ENCODE results near the gene SNX6. TPM values are rescaled to one million over a fixed set of nuclear protein-coding genes. Genes with fewer than 3 reads are reported as not detected.

The SNX6 gene
- total and polyA plus RNA-seq, 2 donors (not counting 3 experiments of a cell fraction or from before 2014, with no cell fraction given) = 95.1 to 120 TPM

GRCh38 chr14:34593740-34594375, 36.1 kb downstream of the SNX6 start:
- Histone ChIP-seq H2AFZ (ENCODE audit: low read depth, low read length) (no peak overlapping the region), H3K27ac (ENCODE audit: insufficient read depth, low read depth, low read length) (no peak overlapping the region), H3K4me2 (ENCODE audit: insufficient read depth, low read length) (no peak overlapping the region), H3K79me2 (ENCODE audit: control insufficient read depth, insufficient read depth, low read length) (peaks cover 4% of the 10 kb centered on the region), H3K4me1 (ENCODE audit: control insufficient read depth, extremely low read depth, insufficient read depth, low read length) (no peaks in the 10 kb centered on the region), H3K9me3 (replicated peaks; ENCODE audit: control insufficient read depth, insufficient read depth, low read length) (no peaks in the 10 kb centered on the region), H3K9ac (replicated peaks; ENCODE audit: extremely low read depth, insufficient read depth, low read length) (no peak overlapping the region), H3K4me3 (replicated peaks in 1 of 3; ENCODE audit: insufficient read depth in 1 of 3, low read depth in 1 of 3, low read length in 3 of 3) (no peak overlapping the region), H3K27me3 (ENCODE audit: control insufficient read depth in 2 of 2, insufficient read depth in 2 of 2, low read length in 2 of 2) (no peaks in the 10 kb centered on the region), H3K9me1 (replicated peaks; ENCODE audit: control insufficient read depth, extremely low read depth, insufficient read depth, low read length) (no peaks in the 10 kb centered on the region), H3K36me3 (ENCODE audit: control insufficient read depth in 2 of 2, extremely low read depth in 1 of 2, insufficient read depth in 2 of 2, low read length in 2 of 2) (peaks cover 32 to 33% of the 10 kb centered on the region in 2 experiments), H4K20me1 (replicated peaks; ENCODE audit: control insufficient read depth, extremely low read depth, insufficient read depth, low read length) (no peaks in the 10 kb centered on the region)
- no peak for FAIRE-seq
- intact Hi-C loops (cut with micrococcal nuclease) = no loop called here
- dilution Hi-C loops (cut with MboI; ENCODE audit: extremely low pct_ligation_motif_present, low sequenced_read_pairs) = no loop called here
- BruUV-seq (replicated peaks) = no TSS peak
- CTCF ChIA-PET = interaction anchor here (1.7 kb wide), 1 partner anchor 12 kb away, joined by 4 read pairs; no protein-coding TSS in a partner anchor
- POLR2A ChIA-PET = no interaction called here
- no peak for DNase-seq (ENCODE audit: low read depth, low spot score)
- no peak for TF ChIP-seq POLR2A (IDR thresholded peaks at IDR 0.05; ENCODE audit: low read depth, low read length)

GRCh38 chr14:34592623-34593022, 37.3 kb downstream of the SNX6 start:
- TF ChIP-seq POLR2A (IDR thresholded peaks at IDR 0.05; ENCODE audit: low read depth, low read length) (no peak), MAX (IDR thresholded peaks at IDR 0.05; ENCODE audit: insufficient read depth, insufficient read length) (no peak), MYC (IDR thresholded peaks at IDR 0.05; ENCODE audit: low read depth, low read length) (no peak), FOS (IDR thresholded peaks at IDR 0.05; ENCODE audit: borderline replicate concordance, insufficient read depth, low read length) (no peak), POLR2AphosphoS5 (IDR thresholded peaks at IDR 0.05; ENCODE audit: insufficient read depth, low read depth, low read length) (no peak), CTCF (IDR thresholded peaks at IDR 0.05; ENCODE audit: extremely low read depth in 1 of 2, insufficient read depth in 1 of 2, low read depth in 1 of 2, low read length in 2 of 2) (no peak), JUN (IDR thresholded peaks at IDR 0.05; ENCODE audit: borderline replicate concordance, insufficient read depth, insufficient read length, low read depth) (no peak), EZH2 (IDR thresholded peaks at IDR 0.05; ENCODE audit: borderline replicate concordance, low read depth, low read length, severe bottlenecking) (no peak)
- BruUV-seq (replicated peaks) = no TSS peak
- peaks cover 2% of the 10 kb centered on the region for H3K79me2 ChIP-seq (ENCODE audit: control insufficient read depth, insufficient read depth, low read length)
- peaks cover 25 to 31% of the 10 kb centered on the region in 2 experiments for H3K36me3 ChIP-seq (ENCODE audit: control insufficient read depth in 2 of 2, extremely low read depth in 1 of 2, insufficient read depth in 2 of 2, low read length in 2 of 2)
- H3K4me2 ChIP-seq (ENCODE audit: insufficient read depth, low read length) = no peak overlapping the region
- no peak overlapping the region for H3K27ac ChIP-seq (ENCODE audit: insufficient read depth, low read depth, low read length)
- intact Hi-C loops (cut with micrococcal nuclease) (no loop called here), dilution Hi-C loops (cut with MboI; ENCODE audit: extremely low pct_ligation_motif_present, low sequenced_read_pairs) (no loop called here)
- FAIRE-seq (no peak), DNase-seq (ENCODE audit: low read depth, low spot score) (no peak)
- H4K20me1 ChIP-seq (replicated peaks; ENCODE audit: control insufficient read depth, extremely low read depth, insufficient read depth, low read length) = no peaks in the 10 kb centered on the region
- ChIA-PET CTCF (interaction anchor here (1.7 kb wide), 1 partner anchor 11 kb away, joined by 4 read pairs; no protein-coding TSS in a partner anchor), POLR2A (no interaction called here)
- no peak overlapping the region for H3K9ac ChIP-seq (replicated peaks; ENCODE audit: extremely low read depth, insufficient read depth, low read length)
- no peaks in the 10 kb centered on the region for H3K9me1 ChIP-seq (replicated peaks; ENCODE audit: control insufficient read depth, extremely low read depth, insufficient read depth, low read length)
- no peak overlapping the region for H3K4me3 ChIP-seq (replicated peaks in 1 of 3; ENCODE audit: insufficient read depth in 1 of 3, low read depth in 1 of 3, low read length in 3 of 3)
- H3K27me3 ChIP-seq (ENCODE audit: control insufficient read depth in 2 of 2, insufficient read depth in 2 of 2, low read length in 2 of 2) = no peaks in the 10 kb centered on the region
- no peaks in the 10 kb centered on the region for H3K4me1 ChIP-seq (ENCODE audit: control insufficient read depth, extremely low read depth, insufficient read depth, low read length)
- H3K9me3 ChIP-seq (replicated peaks; ENCODE audit: control insufficient read depth, insufficient read depth, low read length) = no peaks in the 10 kb centered on the region
- H2AFZ ChIP-seq (ENCODE audit: low read depth, low read length) = no peak overlapping the region

All from endothelial cell of umbilical vein (primary cell).